Transverse colon (tissue), 4 donors: ENCODE data around the gene ZNF827. TPM values are rescaled to one million over a fixed set of nuclear protein-coding genes. Genes with fewer than 3 reads are reported as not detected.

ENCODE experiments used
- DNase-seq: peaks from one replicate; pipeline ENCODE4 v3.0.0-alpha.2; 2019
- H3K27ac ChIP-seq, 4 donors: fragments of 200-600 bp; sonication (generic); 2 replicates each; pipeline ENCODE4 v1.5.1; 2016 to 2018; ENCODE audit warnings: inconsistent platforms in 4 of 4
- H3K27me3 ChIP-seq: fragments of 200-600 bp; sonication (generic); 2 replicates; pipeline ENCODE4 v1.5.1; 2017; ENCODE audit warnings: inconsistent platforms
- H3K36me3 ChIP-seq, 4 donors: fragments of 200-600 bp; sonication (generic); 2 replicates each; pipeline ENCODE4 v1.5.1; 2017 to 2019; ENCODE audit warnings: inconsistent platforms in 4 of 4
- H3K4me1 ChIP-seq, 4 donors: fragments of 200-600 bp; sonication (generic); 2 replicates each; pipeline ENCODE4 v1.5.1; 2017 to 2020; ENCODE audit warnings: inconsistent platforms in 4 of 4
- H3K4me3 ChIP-seq, 4 donors: fragments of 200-600 bp; sonication (generic); 1 replicate in 1 of 4; 2 replicates in 3 of 4; pipeline versions ENCODE4 v1.5.1 to v1.6.1; 2017 to 2019; ENCODE audit warnings: inconsistent platforms in 4 of 4
- H3K9me3 ChIP-seq, 2 donors: fragments of 200-600 bp; sonication (generic); 2 replicates each; pipeline ENCODE4 v1.5.1; 2017 to 2019; ENCODE audit warnings: inconsistent platforms in 2 of 2
- CTCF ChIP-seq, 5 experiments: fragments of 200-600 bp in 3 of 5; fragments of 450-650 bp in 2 of 5; sonication (generic) in 3 of 5; IDR thresholded peaks; 1 replicate in 2 of 5; 2 replicates in 3 of 5; pipeline ENCODE4 v1.5.1; 2016 to 2017; ENCODE audit warnings: antibody characterized with exemption in 5 of 5, inconsistent platforms in 3 of 5, mild to moderate bottlenecking in 2 of 5, moderate library complexity in 1 of 5
- EP300 ChIP-seq: sonication (generic); formaldehyde crosslinking; IDR thresholded peaks from one replicate; pipeline ENCODE4 v1.6.1; 2017; ENCODE audit warnings: antibody characterized with exemption, low read depth
- POLR2A ChIP-seq: fragments of 450-650 bp; IDR thresholded peaks from one replicate; pipeline ENCODE4 v1.6.1; 2016; ENCODE audit warnings: antibody characterized with exemption, mild to moderate bottlenecking, moderate library complexity
- POLR2AphosphoS5 ChIP-seq, 3 donors: sonication (generic); formaldehyde crosslinking; IDR thresholded peaks; one replicate each; pipeline ENCODE4 v1.6.1; 2016; ENCODE audit warnings: antibody characterized with exemption in 3 of 3
- WGBS, 2 donors: methylation state at CpG; one replicate each; pipeline ENCODE4 v1.1.5; 2018; ENCODE audit warnings: low coverage in 1 of 2; 5-methylcytosine and 5-hydroxymethylcytosine counted together
- in situ Hi-C, 4 donors: fragments of 200-750 bp; cut with MboI; loops; one replicate each; pipeline versions ENCODE4 v1.15.0 to v1.15.1; 2017; ENCODE audit warnings: low sequenced_read_pairs in 3 of 4, low pct_ligation_motif_present in 1 of 4, low pct_unique_long_range_greater_than_20kb in 1 of 4
- intact Hi-C: fragments of 100-400 bp; cut with DNase I; formaldehyde crosslinking; loops from one replicate; pipeline ENCODE4 v1.15.1; 2023; ENCODE audit warnings: low total_unique reads
- total RNA-seq, 4 donors: library from RNA; depleted of rRNA; stranded (reverse); fragments of >200 nt; gene quantifications; one replicate each; pipeline ENCODE4 v1.1.0, GENCODE V29; 2016

ZNF827 gene
- total RNA-seq, 4 donors from 2014 or later = 22.5 to 61.3 (median 29.2) TPM

- in situ Hi-C loops (no loop called here), intact Hi-C loops (no loop called here)
- TF ChIP-seq POLR2A (no peak), CTCF (IDR thresholded peaks at IDR 0.05) (no peak), EP300 (no peak), POLR2AphosphoS5 (IDR thresholded peaks at IDR 0.05) (no peak)
- H3K27ac ChIP-seq = no peak overlapping the region
- no peaks in the 10 kb centered on the region for H3K4me1 ChIP-seq
- no peak overlapping the region for H3K4me3 ChIP-seq
- DNase-seq = no peak
- no peaks in the 10 kb centered on the region for H3K27me3 ChIP-seq
- H3K9me3 ChIP-seq = no peaks in the 10 kb centered on the region
- WGBS, 2 donors = 77 to 89% methylated on average over 5 of the region's 5 CpGs
- H3K36me3 ChIP-seq = peaks cover 0 to 3% (median 0%) of the 10 kb centered on the region in 4 donors
These were observed 155.9 kb downstream of the ZNF827 start for GRCh38 chr4:145782756-145783155.

GRCh38 chr4:145781351-145781750, 157.3 kb downstream of the ZNF827 start:
- Histone ChIP-seq H3K4me3 (no peak overlapping the region), H3K27me3 (no peaks in the 10 kb centered on the region), H3K4me1 (no peaks in the 10 kb centered on the region), H3K36me3 (peaks cover 0 to 3% (median 0%) of the 10 kb centered on the region in 4 donors), H3K27ac (no peak overlapping the region), H3K9me3 (no peaks in the 10 kb centered on the region)
- in situ Hi-C loops = no loop called here
- 84 to 92% methylated on average over 2 of the region's 2 CpGs for WGBS, 2 donors
- TF ChIP-seq POLR2A (no peak), POLR2AphosphoS5 (IDR thresholded peaks at IDR 0.05) (no peak), CTCF (IDR thresholded peaks at IDR 0.05) (no peak), EP300 (no peak)
- no peak for DNase-seq
- intact Hi-C loops = no loop called here

GRCh38 chr4:145779319-145779801, 159.3 kb downstream of the ZNF827 start:
- Histone ChIP-seq H3K36me3 (peaks cover 0 to 7% (median 0%) of the 10 kb centered on the region in 4 donors), H3K4me1 (peaks cover 0 to 1% (median 0%) of the 10 kb centered on the region in 4 donors), H3K27ac (no peak overlapping the region), H3K27me3 (no peaks in the 10 kb centered on the region), H3K9me3 (no peaks in the 10 kb centered on the region), H3K4me3 (no peak overlapping the region)
- intact Hi-C loops (no loop called here), in situ Hi-C loops (no loop called here)
- WGBS, 2 donors = 88 to 92% methylated on average over 7 to 8 of the region's 8 CpGs
- TF ChIP-seq POLR2A (no peak), CTCF (IDR thresholded peaks at IDR 0.05) (no peak), POLR2AphosphoS5 (IDR thresholded peaks at IDR 0.05) (no peak), EP300 (no peak)
- DNase-seq = no peak

GRCh38 chr4:145776208-145776607, 162.4 kb downstream of the ZNF827 start:
- Histone ChIP-seq H3K4me1 (peaks cover 0 to 4% (median 2%) of the 10 kb centered on the region in 4 donors), H3K4me3 (no peak overlapping the region), H3K27me3 (no peaks in the 10 kb centered on the region), H3K9me3 (no peaks in the 10 kb centered on the region), H3K27ac (no peak overlapping the region), H3K36me3 (peaks cover 0 to 7% (median 0%) of the 10 kb centered on the region in 4 donors)
- intact Hi-C loops = no loop called here
- 86 to 98% methylated on average over 3 to 4 of the region's 4 CpGs for WGBS, 2 donors
- DNase-seq = no peak
- no peak for TF ChIP-seq EP300
- TF ChIP-seq CTCF (IDR thresholded peaks at IDR 0.05) = no peak
- no peak for TF ChIP-seq POLR2A
- TF ChIP-seq POLR2AphosphoS5 (IDR thresholded peaks at IDR 0.05) = no peak
- in situ Hi-C loops = no loop called here
